HepG2 (cell line): ENCODE results near the gene STX8. TPM values are rescaled to one million over a fixed set of nuclear protein-coding genes. Genes with fewer than 3 reads are reported as not detected.

Experiments used
- ATAC-seq: fragments of 200-7000 bp; cut with Tn5 transposase; 3 replicates; pipeline ENCODE4 v1.9.1; 2020; ENCODE audit warnings: mild to moderate bottlenecking, moderate library complexity
- BruUV-seq: library from RNA; stranded (reverse); fragments of 400-500 nt; replicated peaks from 2 replicates; lab custom pipeline; 2021; lab: Mats Ljungman, UMichigan
- CTCF ChIA-PET: fragments of 300-600 bp; formaldehyde crosslinking; extraction: SDS; loops from one replicate; lab custom pipeline; 2021; ENCODE audit warnings: low total read pairs, inconsistent platforms, low intra/inter-chr PET ratio; lab: Yijun Ruan, JAX
- POLR2A ChIA-PET: fragments of 350-600 bp; sonication (Branson Sonifier 250); formaldehyde crosslinking; loops from one replicate; lab custom pipeline; 2020; ENCODE audit warnings: antibody characterized with exemption, inconsistent platforms; lab: Yijun Ruan, JAX
- DNase-seq: peaks from one replicate; pipeline ENCODE4 v3.0.0-alpha.2; 2015; ENCODE audit warnings: low spot score
- FAIRE-seq: peaks from 3 replicates; lab custom pipeline; 2011; peaks lifted over from hg19 to GRCh38; lab: Jason Lieb, UNC
- H2AFZ ChIP-seq: one replicate; pipeline ENCODE4 v1.6.1; 2011; ENCODE audit warnings: low read length, inconsistent platforms
- H3K27ac ChIP-seq: fragments of 300-600 bp; 3 replicates; pipeline ENCODE4 v1.8.0; 2011; ENCODE audit warnings: mixed run types, mild to moderate bottlenecking, mixed read lengths, low read length, inconsistent platforms; ENCODE audit not compliant: insufficient read depth; ENCODE audit errors: extremely low read length
- H3K27me3 ChIP-seq, 2 experiments: fragments of 200-600 bp in 1 of 2; 2 replicates in 1 of 2; 3 replicates in 1 of 2; pipeline versions ENCODE4 v1.6.0 to v1.8.0; 2011; ENCODE audit warnings: low read length in 2 of 2, mild to moderate bottlenecking in 2 of 2, moderate library complexity in 2 of 2, inconsistent platforms in 1 of 2; ENCODE audit not compliant: insufficient read depth in 2 of 2, control insufficient read depth in 1 of 2
- H3K36me3 ChIP-seq, 2 experiments: fragments of 200-600 bp in 1 of 2; replicated peaks in 1 of 2; 2 replicates in 1 of 2; 3 replicates in 1 of 2; pipeline versions ENCODE4 v1.5.1 to v1.8.0; 2011; ENCODE audit warnings: low read length in 2 of 2, inconsistent platforms in 1 of 2; ENCODE audit not compliant: insufficient read depth in 2 of 2, control insufficient read depth in 1 of 2
- H3K4me1 ChIP-seq: 2 replicates; pipeline ENCODE4 v1.5.1; 2012; ENCODE audit warnings: low read length, inconsistent platforms; ENCODE audit not compliant: insufficient read depth
- H3K4me2 ChIP-seq: 2 replicates; pipeline ENCODE4 v1.6.0; 2011; ENCODE audit warnings: low read depth, low read length, inconsistent platforms
- H3K4me3 ChIP-seq, 3 experiments: fragments of 200-600 bp in 1 of 3; sonication (generic), shearing (Covaris generic) in 1 of 3; replicated peaks in 1 of 3; 2 replicates each; pipeline ENCODE4 v1.5.1; 2011 to 2016; ENCODE audit warnings: low read length in 3 of 3, inconsistent platforms in 2 of 3, low read depth in 2 of 3, mild to moderate bottlenecking in 2 of 3, control low read depth in 1 of 3, mixed read lengths in 1 of 3; ENCODE audit not compliant: insufficient read depth in 1 of 3
- H3K79me2 ChIP-seq: one replicate; pipeline ENCODE4 v1.6.1; 2011; ENCODE audit warnings: low read length, inconsistent platforms; ENCODE audit not compliant: insufficient read depth
- H3K9ac ChIP-seq: 2 replicates; pipeline ENCODE4 v1.6.0; 2011; ENCODE audit warnings: mild to moderate bottlenecking, low read depth, low read length, inconsistent platforms; ENCODE audit not compliant: insufficient read depth
- H3K9me3 ChIP-seq: 2 replicates; pipeline ENCODE4 v1.5.1; 2012; ENCODE audit warnings: mild to moderate bottlenecking, low read length
- H4K20me1 ChIP-seq: 2 replicates; pipeline ENCODE4 v1.6.0; 2011; ENCODE audit warnings: inconsistent platforms, mild to moderate bottlenecking, low read length, moderate library complexity; ENCODE audit not compliant: insufficient read depth
- CEBPB ChIP-seq: IDR thresholded peaks from 2 replicates; pipeline ENCODE4 v1.6.1; 2011; ENCODE audit warnings: low read depth, low read length, improper control_type of control experiment, borderline replicate concordance
- CENPT ChIP-seq: sonication (generic); formaldehyde crosslinking; IDR thresholded peaks from 2 replicates; pipeline ENCODE4 v1.8.0; 2022; ENCODE audit warnings: low read depth, mild to moderate bottlenecking, moderate library complexity, missing genetic modification reagents
- KLF16 ChIP-seq, 2 experiments: sonication (generic) in 1 of 2; formaldehyde crosslinking in 1 of 2; IDR thresholded peaks; 2 replicates each; pipeline versions ENCODE4 v1.6.1 to v1.8.0; 2016 to 2023; ENCODE audit warnings: missing genetic modification reagents in 2 of 2, missing compliant biosample characterization in 1 of 2
- NONO ChIP-seq, 2 experiments: fragments of 450-650 bp in 1 of 2; sonication (generic) in 1 of 2; formaldehyde crosslinking in 1 of 2; IDR thresholded peaks in 1 of 2; conservative IDR thresholded peaks in 1 of 2; 2 replicates each; pipeline versions ENCODE4 v1.6.1 to v1.8.0; 2017 to 2022; ENCODE audit warnings: mild to moderate bottlenecking in 1 of 2, missing genetic modification reagents in 1 of 2, moderate library complexity in 1 of 2
- ZKSCAN8 ChIP-seq: IDR thresholded peaks from 2 replicates; pipeline ENCODE4 v1.6.1; 2016; ENCODE audit warnings: borderline replicate concordance, missing genetic modification reagents, missing compliant biosample characterization
- ZNF256 ChIP-seq: sonication (generic); formaldehyde crosslinking; conservative IDR thresholded peaks from 2 replicates; pipeline ENCODE4 v1.4.0; 2020; ENCODE audit warnings: missing genetic modification reagents
- ZNF292 ChIP-seq: sonication (generic); formaldehyde crosslinking; IDR thresholded peaks from 2 replicates; pipeline ENCODE4 v1.8.1; 2022; ENCODE audit warnings: mild to moderate bottlenecking, low read depth, missing genetic modification reagents, borderline replicate concordance
- ZNF605 ChIP-seq: sonication (generic); formaldehyde crosslinking; IDR thresholded peaks from 2 replicates; pipeline ENCODE4 v1.8.0; 2022; ENCODE audit warnings: mild to moderate bottlenecking, missing genetic modification reagents
- ZNF670 ChIP-seq: sonication (generic); formaldehyde crosslinking; IDR thresholded peaks from 2 replicates; pipeline ENCODE4 v1.8.0; 2022; ENCODE audit warnings: mild to moderate bottlenecking, missing genetic modification reagents, borderline replicate concordance
- ZSCAN25 ChIP-seq: sonication (generic); formaldehyde crosslinking; IDR thresholded peaks from 2 replicates; pipeline ENCODE4 v1.8.0; 2022; ENCODE audit warnings: mild to moderate bottlenecking, missing genetic modification reagents
- WGBS: methylation state at CpG from one replicate; pipeline ENCODE4 v1.1.6; 2017; ENCODE audit warnings: low lambda C conversion rate; 5-methylcytosine and 5-hydroxymethylcytosine counted together
- in situ Hi-C: cut with HindIII; loops from 2 replicates; pipeline ENCODE4 v1.10.0; 2017; ENCODE audit warnings: low pct_unique_long_range_greater_than_20kb; ENCODE audit not compliant: extremely low pct_ligation_motif_present
- intact Hi-C: fragments of 100-400 bp; cut with micrococcal nuclease; formaldehyde crosslinking; loops from one replicate; pipeline ENCODE4 v1.10.0; 2022; ENCODE audit not compliant: unreplicated experiment
- polyA plus RNA-seq, 8 experiments: library from polyadenylated mRNA; depleted of rRNA in 3 of 8; stranded (reverse) in 7 of 8; unstranded in 1 of 8; fragments of >200 nt; fragmentation: Illumina TruSeq in 4 of 8; extraction: Trizol in 4 of 8; gene quantifications; 2 replicates each; pipeline versions ENCODE4 v1.2.1 to v1.2.3, GENCODE V29; 2011 to 2016; ENCODE audit warnings: low read depth in 4 of 8, missing spikeins in 1 of 8, mixed read lengths in 1 of 8; ENCODE audit not compliant: insufficient read depth in 1 of 8
- total RNA-seq, 5 experiments: library from RNA; depleted of rRNA; stranded (reverse); fragments of >200 nt; fragmentation: Illumina TruSeq; extraction: Trizol; gene quantifications; 2 replicates each; pipeline ENCODE4 v1.2.3, GENCODE V29; 2016; ENCODE audit warnings: low read depth in 1 of 5
- TF ChIP-seq, protein P1 (sequence below): sonication (generic); formaldehyde crosslinking; IDR thresholded peaks from 2 replicates; pipeline ENCODE4 v1.4.0; 2020; ENCODE audit warnings: missing genetic modification reagents, borderline replicate concordance

The STX8 gene
- total and polyA plus RNA-seq, 2 of the 13 experiments (the other 11 are each of a cell fraction or from before 2014, with no cell fraction given): 36.4 to 53.6 TPM

- TF ChIP-seq ZNF256 (CRISPR knock-in tag) (no peak), ZNF670 (no peak), ZNF292 (CRISPR knock-in tag) (no peak), ZNF605 (CRISPR knock-in tag) (no peak), ZSCAN25 (CRISPR knock-in tag) (no peak), KLF16 (CRISPR knock-in tag; IDR thresholded peaks at IDR 0.05) (no peak)
Observed at GRCh38 chr17:9232155-9232475, 343.5 kb downstream of the STX8 start (continued).

- Histone ChIP-seq H3K9ac (no peak overlapping the region), H2AFZ (no peak overlapping the region), H3K9me3 (no peaks in the 10 kb centered on the region), H3K27ac (no peak overlapping the region), H3K4me2 (no peak overlapping the region), H3K36me3 (no peaks in the 10 kb centered on the region), H3K79me2 (no peaks in the 10 kb centered on the region), H3K27me3 (peaks cover 3 to 64% of the 10 kb centered on the region in 2 experiments; a peak in 4 of 5 replicates), H3K4me1 (0 out of 2 replicates have a peak, but pooled peaks cover 2% of the 10 kb centered on the region), H3K4me3 (no peak overlapping the region), H4K20me1 (no peaks in the 10 kb centered on the region)
- no peak for ATAC-seq
- intact Hi-C loops (no loop called here), in situ Hi-C loops (no loop called here)
- no peak for DNase-seq
- no TSS peak for BruUV-seq
- no peak for FAIRE-seq
- TF ChIP-seq, protein P1, sequence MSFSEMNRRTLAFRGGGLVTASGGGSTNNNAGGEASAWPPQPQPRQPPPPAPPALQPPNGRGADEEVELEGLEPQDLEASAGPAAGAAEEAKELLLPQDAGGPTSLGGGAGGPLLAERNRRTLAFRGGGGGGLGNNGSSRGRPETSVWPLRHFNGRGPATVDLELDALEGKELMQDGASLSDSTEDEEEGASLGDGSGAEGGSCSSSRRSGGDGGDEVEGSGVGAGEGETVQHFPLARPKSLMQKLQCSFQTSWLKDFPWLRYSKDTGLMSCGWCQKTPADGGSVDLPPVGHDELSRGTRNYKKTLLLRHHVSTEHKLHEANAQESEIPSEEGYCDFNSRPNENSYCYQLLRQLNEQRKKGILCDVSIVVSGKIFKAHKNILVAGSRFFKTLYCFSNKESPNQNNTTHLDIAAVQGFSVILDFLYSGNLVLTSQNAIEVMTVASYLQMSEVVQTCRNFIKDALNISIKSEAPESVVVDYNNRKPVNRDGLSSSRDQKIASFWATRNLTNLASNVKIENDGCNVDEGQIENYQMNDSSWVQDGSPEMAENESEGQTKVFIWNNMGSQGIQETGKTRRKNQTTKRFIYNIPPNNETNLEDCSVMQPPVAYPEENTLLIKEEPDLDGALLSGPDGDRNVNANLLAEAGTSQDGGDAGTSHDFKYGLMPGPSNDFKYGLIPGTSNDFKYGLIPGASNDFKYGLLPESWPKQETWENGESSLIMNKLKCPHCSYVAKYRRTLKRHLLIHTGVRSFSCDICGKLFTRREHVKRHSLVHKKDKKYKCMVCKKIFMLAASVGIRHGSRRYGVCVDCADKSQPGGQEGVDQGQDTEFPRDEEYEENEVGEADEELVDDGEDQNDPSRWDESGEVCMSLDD (CRISPR knock-in tag): no peak
- TF ChIP-seq CEBPB (no peak), ZKSCAN8 (CRISPR knock-in tag) (no peak), NONO (IDR thresholded peaks at IDR 0.05) (no peak), NONO (CRISPR knock-in tag; conservative IDR thresholded peaks at IDR 0.05) (no peak), CENPT (no peak)
- CTCF ChIA-PET: no interaction called here
- WGBS: 41% methylated on average over 6 of the region's 23 CpGs
- POLR2A ChIA-PET: interaction anchor here (0.6 kb wide), 1 partner anchor 14 kb away, joined by 3 read pairs; no protein-coding TSS in a partner anchor
Observed at GRCh38 chr17:9231449-9232154, 344.0 kb downstream of the STX8 start.
